ENCODE measurements around the gene EMP1. TPM values are rescaled to one million over a fixed set of nuclear protein-coding genes. Genes with fewer than 3 reads are reported as not detected.

EMP1 gene
- polyA plus RNA-seq, 1 experiment: 209 TPM

GRCh38 chr12:13200841-13201240 is 4.3 kb downstream of the EMP1 start:
- CTCF ChIA-PET: interaction anchor here (1.4 to 5.3 kb wide), 2 partner anchors 11 to 55 kb away, joined by 4 to 36 read pairs; no protein-coding TSS in a partner anchor
- no peaks in the 10 kb centered on the region for H3K27me3 ChIP-seq (ENCODE audit: control insufficient read depth, insufficient read depth, low read length)
- H3K4me3 ChIP-seq (ENCODE audit: low read depth, low read length): no peak overlapping the region; the same call in 1 of the 2 replicates
- DNase-seq (ENCODE audit: low read depth, low spot score): no peak
- H3K9me3 ChIP-seq (ENCODE audit: control insufficient read depth, insufficient read depth, low read length): no peaks in the 10 kb centered on the region
- peak overlapping the region; percentile 39 for H3K27ac ChIP-seq (ENCODE audit: low read depth, low read length)
- POLR2A ChIA-PET: no interaction called here
- TF ChIP-seq CTCF (IDR thresholded peaks at IDR 0.05; ENCODE audit: low read depth, low read length): no peak

GRCh38 chr12:13203034-13203922 is 6.8 kb downstream of the EMP1 start:
- peak; percentile 7; the same call in 1 of the 2 replicates for TF ChIP-seq CTCF (IDR thresholded peaks at IDR 0.05; ENCODE audit: low read depth, low read length)
- Histone ChIP-seq H3K4me3 (ENCODE audit: low read depth, low read length) (no peak overlapping the region), H3K9me3 (ENCODE audit: control insufficient read depth, insufficient read depth, low read length) (no peaks in the 10 kb centered on the region), H3K27me3 (ENCODE audit: control insufficient read depth, insufficient read depth, low read length) (no peaks in the 10 kb centered on the region), H3K27ac (ENCODE audit: low read depth, low read length) (peak overlapping the region; percentile 90)
- ChIA-PET CTCF (interaction anchor here (0.7 to 5.3 kb wide), 3 partner anchors 8 to 106 kb away, joined by 3 to 36 read pairs (median 3); no protein-coding TSS in a partner anchor), POLR2A (no interaction called here)
- DNase-seq (ENCODE audit: low read depth, low spot score): no peak

GRCh38 chr12:13204428-13204827 is 7.9 kb downstream of the EMP1 start:
- Histone ChIP-seq H3K27ac (ENCODE audit: low read depth, low read length) (peak overlapping the region; percentile 90), H3K27me3 (ENCODE audit: control insufficient read depth, insufficient read depth, low read length) (no peaks in the 10 kb centered on the region), H3K9me3 (ENCODE audit: control insufficient read depth, insufficient read depth, low read length) (no peaks in the 10 kb centered on the region), H3K4me3 (ENCODE audit: low read depth, low read length) (no peak overlapping the region)
- ChIA-PET POLR2A (interaction anchor here (0.6 to 0.8 kb wide), 2 partner anchors 8 to 366 kb away, joined by 3 to 4 read pairs; partner anchors contain the start of gene EMP1), CTCF (interaction anchor here (0.9 to 1.0 kb wide), 2 partner anchors 8 to 180 kb away, joined by 3 read pairs; no protein-coding TSS in a partner anchor)
- no peak for TF ChIP-seq CTCF (IDR thresholded peaks at IDR 0.05; ENCODE audit: low read depth, low read length)
- peak; percentile 56 for DNase-seq (ENCODE audit: low read depth, low spot score)

- DNase-seq (ENCODE audit: low read depth, low spot score): peak; percentile 95
- ChIA-PET CTCF (interaction anchor here (1.1 kb wide), 2 partner anchors 10 to 108 kb away, joined by 6 read pairs; partner anchors contain the start of gene EMP1), POLR2A (interaction anchor here (0.5 to 1.7 kb wide), 8 partner anchors 8 to 387 kb away, joined by 3 to 20 read pairs (median 4); partner anchors contain the start of gene EMP1)
- Histone ChIP-seq H3K9me3 (ENCODE audit: control insufficient read depth, insufficient read depth, low read length) (no peaks in the 10 kb centered on the region), H3K27ac (ENCODE audit: low read depth, low read length) (peak overlapping the region; percentile 100), H3K27me3 (ENCODE audit: control insufficient read depth, insufficient read depth, low read length) (no peaks in the 10 kb centered on the region), H3K4me3 (ENCODE audit: low read depth, low read length) (peak overlapping the region; percentile 31; the same call in 1 of the 2 replicates)
- TF ChIP-seq CTCF (IDR thresholded peaks at IDR 0.05; ENCODE audit: low read depth, low read length): no peak
Measured at GRCh38 chr12:13205809-13206559, 9.5 kb downstream of the EMP1 start.

Data from AG04450 (cell line).